ENCODE data around the gene PCDHA12.
A peak's percentile ranks its signal among the peaks of the same experiment; 100 is the strongest.

Gene PCDHA12

GRCh38 chr5:140883373-140883772, 8.3 kb downstream of the PCDHA12 start:
- H3K4me2 ChIP-seq (ENCODE audit: low read length, poor library complexity, severe bottlenecking): no peak overlapping the region
- H3K23ac ChIP-seq (ENCODE audit: low read length in 2 of 2): no peak overlapping the region
- H3K4ac ChIP-seq (ENCODE audit: low read depth in 1 of 2, low read length in 2 of 2): no peak overlapping the region
- H3K36me3 ChIP-seq (ENCODE audit: control insufficient read depth in 1 of 2, insufficient read depth in 2 of 2, low read depth in 1 of 2, low read length in 2 of 2): peaks cover 0 to 19% of the 10 kb centered on the region in 2 experiments
- no peak overlapping the region for H2BK12ac ChIP-seq (ENCODE audit: low read length in 2 of 2)
- peak overlapping the region in 1 of 2 experiments; percentile 65 for H3K14ac ChIP-seq (ENCODE audit: low read length in 2 of 2)
- no peak overlapping the region for H4K91ac ChIP-seq (ENCODE audit: low read length)
- no peak overlapping the region for H3K18ac ChIP-seq (ENCODE audit: low read depth in 1 of 2, low read length in 2 of 2)
- H3K4me3 ChIP-seq (ENCODE audit: insufficient read depth in 1 of 2, low read depth in 1 of 2, low read length in 2 of 2): no peak overlapping the region
- H3K4me1 ChIP-seq (ENCODE audit: control insufficient read depth, insufficient read depth, low read depth, low read length): no peaks in the 10 kb centered on the region
- H3K27ac ChIP-seq (ENCODE audit: low read length, poor library complexity, severe bottlenecking): no peak overlapping the region
- no peak overlapping the region for H2AFZ ChIP-seq (ENCODE audit: low read depth, low read length)
- H2AK5ac ChIP-seq (ENCODE audit: low read length, severe bottlenecking): no peak overlapping the region
- H2BK5ac ChIP-seq (ENCODE audit: low read depth, low read length, poor library complexity, severe bottlenecking): no peak overlapping the region
- no peak overlapping the region for H4K8ac ChIP-seq (ENCODE audit: low read length)
- no peaks in the 10 kb centered on the region for H3K27me3 ChIP-seq (ENCODE audit: control insufficient read depth in 1 of 2, insufficient read depth in 1 of 2, low read length in 2 of 2)
- no peak overlapping the region for H2BK120ac ChIP-seq (ENCODE audit: low read depth, low read length)
- no peak overlapping the region for H2BK15ac ChIP-seq (ENCODE audit: low read depth, poor library complexity, severe bottlenecking)
- 99% methylated on average over 40 of the region's 41 CpGs for WGBS
- peaks cover 47% of the 10 kb centered on the region for H3K9me3 ChIP-seq (ENCODE audit: control insufficient read depth, low read length)
- H3K9ac ChIP-seq (ENCODE audit: low read length): no peak overlapping the region
- DNase-seq: no peak
- H3K79me1 ChIP-seq (replicated peaks; ENCODE audit: low read length, poor library complexity, severe bottlenecking): no peaks in the 10 kb centered on the region

GRCh38 chr5:140883927-140884697, 9.0 kb downstream of the PCDHA12 start:
- DNase-seq: no peak
- Histone ChIP-seq H2AFZ (ENCODE audit: low read depth, low read length) (no peak overlapping the region), H2BK15ac (ENCODE audit: low read depth, poor library complexity, severe bottlenecking) (no peak overlapping the region), H2AK5ac (ENCODE audit: low read length, severe bottlenecking) (no peak overlapping the region), H3K4me3 (ENCODE audit: insufficient read depth in 1 of 2, low read depth in 1 of 2, low read length in 2 of 2) (no peak overlapping the region), H3K79me1 (replicated peaks; ENCODE audit: low read length, poor library complexity, severe bottlenecking) (peaks cover 1% of the 10 kb centered on the region), H3K4ac (ENCODE audit: low read depth in 1 of 2, low read length in 2 of 2) (no peak overlapping the region), H3K18ac (ENCODE audit: low read depth in 1 of 2, low read length in 2 of 2) (no peak overlapping the region), H3K27me3 (ENCODE audit: control insufficient read depth in 1 of 2, insufficient read depth in 1 of 2, low read length in 2 of 2) (no peaks in the 10 kb centered on the region), H3K9ac (ENCODE audit: low read length) (no peak overlapping the region), H3K27ac (ENCODE audit: low read length, poor library complexity, severe bottlenecking) (no peak overlapping the region), H4K8ac (ENCODE audit: low read length) (no peak overlapping the region), H4K91ac (ENCODE audit: low read length) (no peak overlapping the region), H3K4me1 (ENCODE audit: control insufficient read depth, insufficient read depth, low read depth, low read length) (no peaks in the 10 kb centered on the region), H2BK12ac (ENCODE audit: low read length in 2 of 2) (no peak overlapping the region), H3K14ac (ENCODE audit: low read length in 2 of 2) (no peak overlapping the region), H3K36me3 (ENCODE audit: control insufficient read depth in 1 of 2, insufficient read depth in 2 of 2, low read depth in 1 of 2, low read length in 2 of 2) (peaks cover 0 to 19% of the 10 kb centered on the region in 2 experiments), H3K23ac (ENCODE audit: low read length in 2 of 2) (no peak overlapping the region), H3K9me3 (ENCODE audit: control insufficient read depth, low read length) (peaks cover 42% of the 10 kb centered on the region), H2BK5ac (ENCODE audit: low read depth, low read length, poor library complexity, severe bottlenecking) (no peak overlapping the region), H3K4me2 (ENCODE audit: low read length, poor library complexity, severe bottlenecking) (no peak overlapping the region), H2BK120ac (ENCODE audit: low read depth, low read length) (no peak overlapping the region)
- WGBS: 97% methylated on average over 77 of the region's 79 CpGs

GRCh38 chr5:140916325-140916724, 41.2 kb downstream of the PCDHA12 start:
- Histone ChIP-seq H3K27ac (ENCODE audit: low read length, poor library complexity, severe bottlenecking) (no peak overlapping the region), H3K23ac (ENCODE audit: low read length in 2 of 2) (no peak overlapping the region), H3K9me3 (ENCODE audit: control insufficient read depth, low read length) (peaks cover 43% of the 10 kb centered on the region), H3K79me1 (replicated peaks; ENCODE audit: low read length, poor library complexity, severe bottlenecking) (peaks cover 17% of the 10 kb centered on the region), H3K4me3 (ENCODE audit: insufficient read depth in 1 of 2, low read depth in 1 of 2, low read length in 2 of 2) (no peak overlapping the region), H2BK5ac (ENCODE audit: low read depth, low read length, poor library complexity, severe bottlenecking) (no peak overlapping the region), H3K4me2 (ENCODE audit: low read length, poor library complexity, severe bottlenecking) (no peak overlapping the region), H2BK12ac (ENCODE audit: low read length in 2 of 2) (no peak overlapping the region), H4K91ac (ENCODE audit: low read length) (no peak overlapping the region), H3K4ac (ENCODE audit: low read depth in 1 of 2, low read length in 2 of 2) (no peak overlapping the region), H2AK5ac (ENCODE audit: low read length, severe bottlenecking) (no peak overlapping the region), H3K9ac (ENCODE audit: low read length) (no peak overlapping the region), H2BK15ac (ENCODE audit: low read depth, poor library complexity, severe bottlenecking) (no peak overlapping the region), H3K4me1 (ENCODE audit: control insufficient read depth, insufficient read depth, low read depth, low read length) (no peaks in the 10 kb centered on the region), H3K27me3 (ENCODE audit: control insufficient read depth in 1 of 2, insufficient read depth in 1 of 2, low read length in 2 of 2) (no peaks in the 10 kb centered on the region), H3K36me3 (ENCODE audit: control insufficient read depth in 1 of 2, insufficient read depth in 2 of 2, low read depth in 1 of 2, low read length in 2 of 2) (no peaks in the 10 kb centered on the region), H3K18ac (ENCODE audit: low read depth in 1 of 2, low read length in 2 of 2) (no peak overlapping the region), H4K8ac (ENCODE audit: low read length) (no peak overlapping the region), H2BK120ac (ENCODE audit: low read depth, low read length) (no peak overlapping the region), H3K14ac (ENCODE audit: low read length in 2 of 2) (no peak overlapping the region), H2AFZ (ENCODE audit: low read depth, low read length) (no peak overlapping the region)
- no peak for DNase-seq
- WGBS: no CpG with 5 or more reads among the region's 1 CpG

- Histone ChIP-seq H3K27me3 (ENCODE audit: control insufficient read depth in 1 of 2, insufficient read depth in 1 of 2, low read length in 2 of 2) (peaks cover 13 to 33% of the 10 kb centered on the region in 2 experiments), H3K79me1 (replicated peaks; ENCODE audit: low read length, poor library complexity, severe bottlenecking) (peaks cover 1% of the 10 kb centered on the region), H3K9ac (ENCODE audit: low read length) (no peak overlapping the region), H2AFZ (ENCODE audit: low read depth, low read length) (no peak overlapping the region), H3K27ac (ENCODE audit: low read length, poor library complexity, severe bottlenecking) (no peak overlapping the region), H3K4me2 (ENCODE audit: low read length, poor library complexity, severe bottlenecking) (no peak overlapping the region), H3K4ac (ENCODE audit: low read depth in 1 of 2, low read length in 2 of 2) (no peak overlapping the region), H2BK120ac (ENCODE audit: low read depth, low read length) (no peak overlapping the region), H2BK15ac (ENCODE audit: low read depth, poor library complexity, severe bottlenecking) (no peak overlapping the region), H3K23ac (ENCODE audit: low read length in 2 of 2) (no peak overlapping the region), H2AK5ac (ENCODE audit: low read length, severe bottlenecking) (no peak overlapping the region), H3K9me3 (ENCODE audit: control insufficient read depth, low read length) (peaks cover 10% of the 10 kb centered on the region), H3K14ac (ENCODE audit: low read length in 2 of 2) (no peak overlapping the region), H3K4me3 (ENCODE audit: insufficient read depth in 1 of 2, low read depth in 1 of 2, low read length in 2 of 2) (no peak overlapping the region), H3K36me3 (ENCODE audit: control insufficient read depth in 1 of 2, insufficient read depth in 2 of 2, low read depth in 1 of 2, low read length in 2 of 2) (no peaks in the 10 kb centered on the region), H4K8ac (ENCODE audit: low read length) (no peak overlapping the region), H4K91ac (ENCODE audit: low read length) (no peak overlapping the region), H2BK12ac (ENCODE audit: low read length in 2 of 2) (no peak overlapping the region), H2BK5ac (ENCODE audit: low read depth, low read length, poor library complexity, severe bottlenecking) (no peak overlapping the region), H3K18ac (ENCODE audit: low read depth in 1 of 2, low read length in 2 of 2) (no peak overlapping the region), H3K4me1 (ENCODE audit: control insufficient read depth, insufficient read depth, low read depth, low read length) (peaks cover 20% of the 10 kb centered on the region)
- DNase-seq: no peak
- 60% methylated on average over 2 of the region's 4 CpGs for WGBS
Measured at GRCh38 chr5:140923601-140924000, 48.5 kb downstream of the PCDHA12 start.

All from mesenchymal stem cell (in vitro differentiated cells and primary cell).